Measurements from ENCODE around the gene TBC1D13.
"Not testable (repeated sequence)": the region's sequence is repeated elsewhere in the genome, so short reads cannot be mapped to it uniquely, and the experiment has no call there.

The TBC1D13 gene

GRCh38 chr9:128764361-128764760 is 22.7 kb upstream of the TBC1D13 start:
- peaks cover 0 to 6% (median 0%) of the 10 kb centered on the region in 11 experiments; a peak in 2 of 22 replicates for H4K20me1 ChIP-seq
- peaks cover 0 to 4% (median 0%) of the 10 kb centered on the region in 10 experiments; a peak in 2 of 20 replicates for H3K4me1 ChIP-seq
- H3K9ac ChIP-seq, result no peak overlapping the region; a peak in 1 of 22 replicates
- H3K27me3 ChIP-seq, result no peaks in the 10 kb centered on the region
- no peak overlapping the region for H3K4me3 ChIP-seq
- H3K36me3 ChIP-seq, result peaks cover 0 to 17% (median 4%) of the 10 kb centered on the region in 11 experiments; a peak in 6 of 22 replicates
- TF ChIP-seq Cebpa-rat (IDR thresholded peaks at IDR 0.05), result no peak
- H3K27ac ChIP-seq, result no peak overlapping the region
- H3K9me3 ChIP-seq (replicated peaks in 1 of 11), result no peaks in the 10 kb centered on the region
- H3K4me2 ChIP-seq, result no peak overlapping the region

- no peak for TF ChIP-seq Cebpa-rat (IDR thresholded peaks at IDR 0.05)
- H3K4me2 ChIP-seq, result no peak overlapping the region
- peaks cover 0 to 17% (median 4%) of the 10 kb centered on the region in 11 experiments; a peak in 6 of 22 replicates for H3K36me3 ChIP-seq
- no peaks in the 10 kb centered on the region for H3K27me3 ChIP-seq
- H3K27ac ChIP-seq, result no peak overlapping the region
- peaks cover 0 to 6% (median 0%) of the 10 kb centered on the region in 11 experiments; a peak in 2 of 22 replicates for H4K20me1 ChIP-seq
- peaks cover 1 to 14% (median 7%) of the 10 kb centered on the region in 10 experiments; a peak in 18 of 20 replicates for H3K4me1 ChIP-seq
- no peak overlapping the region for H3K9ac ChIP-seq
- no peak overlapping the region for H3K4me3 ChIP-seq
- no peaks in the 10 kb centered on the region for H3K9me3 ChIP-seq (replicated peaks in 1 of 11)
These were observed 21.6 kb upstream of the TBC1D13 start for GRCh38 chr9:128765499-128765898.

GRCh38 chr9:128768606-128769005 is 18.4 kb upstream of the TBC1D13 start:
- Histone ChIP-seq H4K20me1 (peaks cover 0 to 6% (median 0%) of the 10 kb centered on the region in 11 experiments; a peak in 2 of 22 replicates), H3K27me3 (no peaks in the 10 kb centered on the region), H3K36me3 (peaks cover 0 to 17% (median 4%) of the 10 kb centered on the region in 11 experiments; a peak in 6 of 22 replicates), H3K9ac (no peak overlapping the region; a peak in 2 of 22 replicates), H3K27ac (no peak overlapping the region), H3K4me3 (no peak overlapping the region), H3K9me3 (replicated peaks in 1 of 11) (no peaks in the 10 kb centered on the region), H3K4me2 (no peak overlapping the region), H3K4me1 (peaks cover 15 to 31% (median 23%) of the 10 kb centered on the region in 10 experiments)
- no peak for TF ChIP-seq Cebpa-rat (IDR thresholded peaks at IDR 0.05)

GRCh38 chr9:128770286-128771030 is 16.6 kb upstream of the TBC1D13 start:
- H3K27me3 ChIP-seq, result no peaks in the 10 kb centered on the region
- peaks cover 2 to 6% (median 5%) of the 10 kb centered on the region in 11 experiments; a peak in 19 of 22 replicates for H3K9me3 ChIP-seq (replicated peaks in 1 of 11)
- H3K4me3 ChIP-seq, result peak overlapping the region; percentile 75 to 92 (median 84)
- H3K4me1 ChIP-seq, result peaks cover 15 to 31% (median 23%) of the 10 kb centered on the region in 10 experiments
- H4K20me1 ChIP-seq, result no peaks in the 10 kb centered on the region
- H3K9ac ChIP-seq, result peak overlapping the region; percentile 77 to 89 (median 86); a peak in 21 of 22 replicates
- no peak for TF ChIP-seq Cebpa-rat (IDR thresholded peaks at IDR 0.05)
- peak overlapping the region in 8 of 11 experiments; percentile 65 to 90 (median 84); a peak in 9 of 22 replicates for H3K27ac ChIP-seq
- H3K4me2 ChIP-seq, result peak overlapping the region; percentile 90 to 99 (median 95)
- H3K36me3 ChIP-seq, result peaks cover 0 to 12% (median 4%) of the 10 kb centered on the region in 11 experiments; a peak in 6 of 22 replicates

GRCh38 chr9:128771094-128771721 is 15.8 kb upstream of the TBC1D13 start:
- Histone ChIP-seq H3K27me3 (no peaks in the 10 kb centered on the region), H4K20me1 (no peaks in the 10 kb centered on the region), H3K27ac (peak overlapping the region; percentile 65 to 90 (median 84)), H3K4me1 (peaks cover 15 to 31% (median 23%) of the 10 kb centered on the region in 10 experiments), H3K36me3 (peaks cover 0 to 11% (median 4%) of the 10 kb centered on the region in 11 experiments; a peak in 6 of 22 replicates), H3K9ac (peak overlapping the region; percentile 77 to 89 (median 86)), H3K4me2 (peak overlapping the region; percentile 90 to 99 (median 95)), H3K4me3 (peak overlapping the region; percentile 75 to 92 (median 84)), H3K9me3 (replicated peaks in 1 of 11) (peaks cover 9 to 13% (median 13%) of the 10 kb centered on the region in 11 experiments)
- TF ChIP-seq Cebpa-rat (IDR thresholded peaks at IDR 0.05), result no peak

GRCh38 chr9:128771745-128772519 is 15.1 kb upstream of the TBC1D13 start, which contains the start of gene ZER1:
Gene ZER1 (minus strand): TSS chr9:128771927. CDS start chr9:128755565, 16,362 bp downstream.
- Histone ChIP-seq H3K27ac (peak within 1 kb of the TSS; percentile 65 to 90 (median 84)), H3K27me3 (no peaks in the 10 kb centered on the region), H3K4me1 (peaks cover 15 to 31% (median 23%) of the 10 kb centered on the region in 10 experiments), H3K4me2 (peak within 1 kb of the TSS; percentile 90 to 99 (median 95)), H3K9me3 (replicated peaks in 1 of 11) (peaks cover 13 to 20% (median 19%) of the 10 kb centered on the region in 11 experiments), H4K20me1 (no peaks in the 10 kb centered on the region), H3K36me3 (peaks cover 0 to 11% (median 4%) of the 10 kb centered on the region in 11 experiments; a peak in 6 of 22 replicates), H3K9ac (peak within 1 kb of the TSS; percentile 77 to 89 (median 86)), H3K4me3 (peak within 1 kb of the TSS; percentile 75 to 92 (median 84))
- TF ChIP-seq Cebpa-rat (IDR thresholded peaks at IDR 0.05), result no peak

- peaks cover 15 to 31% (median 23%) of the 10 kb centered on the region in 10 experiments for H3K4me1 ChIP-seq
- no peaks in the 10 kb centered on the region for H3K27me3 ChIP-seq
- H4K20me1 ChIP-seq, result no peaks in the 10 kb centered on the region
- peak overlapping the region in 1 of 11 experiments; percentile 84; a peak in 2 of 22 replicates for H3K27ac ChIP-seq
- peaks cover 0 to 4% (median 0%) of the 10 kb centered on the region in 11 experiments; a peak in 3 of 22 replicates for H3K36me3 ChIP-seq
- TF ChIP-seq Cebpa-rat (IDR thresholded peaks at IDR 0.05), result no peak
- H3K9me3 ChIP-seq (replicated peaks in 1 of 11), result peaks cover 13 to 30% (median 22%) of the 10 kb centered on the region in 11 experiments
- H3K9ac ChIP-seq, result 0 out of 22 replicates have a peak overlapping the region, but pooled peaks of 1 of the 11 experiments have one; percentile 87
- H3K4me3 ChIP-seq, result no peak overlapping the region
- peak overlapping the region in 10 of 11 experiments; percentile 71 to 98 (median 95); a peak in 12 of 22 replicates for H3K4me2 ChIP-seq
These were observed 14.0 kb upstream of the TBC1D13 start for GRCh38 chr9:128773049-128773448.

DNA sequence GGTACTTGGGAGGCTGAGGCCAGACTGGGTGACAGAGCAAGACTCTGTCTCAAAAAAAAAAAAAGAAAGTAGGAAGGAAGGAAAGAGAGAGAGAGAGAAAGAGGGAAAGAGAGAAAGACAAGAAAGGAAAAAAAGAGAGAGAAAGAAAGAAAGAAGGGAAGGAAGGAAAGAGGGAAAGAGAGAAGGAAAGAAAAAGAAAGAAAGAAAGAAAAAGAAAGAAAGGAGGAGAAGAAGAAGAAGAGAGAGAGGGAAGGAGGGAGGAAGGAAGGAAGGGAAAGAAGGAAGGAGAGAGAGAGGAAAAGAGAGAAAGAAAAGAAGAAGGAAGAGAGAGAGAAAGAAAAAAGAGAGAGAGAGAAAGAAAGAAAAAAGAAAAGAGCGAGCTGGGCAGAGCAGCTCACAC is 12.2 kb upstream of the TBC1D13 start:
- H3K36me3 ChIP-seq, result no peaks in the 10 kb centered on the region
- H3K9me3 ChIP-seq (replicated peaks in 1 of 11), result peaks cover 16 to 42% (median 29%) of the 10 kb centered on the region in 11 experiments
- H3K4me2 ChIP-seq, result no peak overlapping the region
- no peak for TF ChIP-seq Cebpa-rat (IDR thresholded peaks at IDR 0.05)
- no peaks in the 10 kb centered on the region for H3K27me3 ChIP-seq
- H4K20me1 ChIP-seq, result no peaks in the 10 kb centered on the region
- no peak overlapping the region for H3K9ac ChIP-seq
- H3K4me1 ChIP-seq, result peaks cover 14 to 28% (median 22%) of the 10 kb centered on the region in 10 experiments
- H3K4me3 ChIP-seq, result no peak overlapping the region
- H3K27ac ChIP-seq, result no peak overlapping the region

DNA sequence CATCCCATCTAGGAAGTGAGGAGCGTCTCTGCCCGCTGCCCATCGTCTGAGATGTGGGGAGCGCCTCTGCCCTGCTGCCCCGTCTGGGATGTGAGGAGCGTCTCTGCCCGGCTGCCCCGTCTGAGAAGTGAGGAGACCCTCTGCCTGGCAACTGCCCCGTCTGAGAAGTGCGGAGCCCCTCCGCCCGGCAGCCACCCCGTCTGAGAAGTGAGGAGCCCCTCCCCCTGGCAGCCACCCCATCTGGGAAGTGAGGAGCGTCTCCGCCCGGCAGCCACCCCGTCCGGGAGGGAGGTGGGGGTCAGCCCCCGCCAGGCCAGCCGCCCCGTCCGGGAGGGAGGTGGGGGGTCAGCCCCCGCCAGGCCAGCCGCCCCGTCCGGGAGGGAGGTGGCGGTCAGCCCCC is 7.0 kb upstream of the TBC1D13 start:
- H3K4me2 ChIP-seq, H4K20me1 ChIP-seq, H3K27me3 ChIP-seq, H3K36me3 ChIP-seq, H3K4me3 ChIP-seq, H3K9ac ChIP-seq: not testable (repeated sequence)
- Histone ChIP-seq H3K4me1 (peaks cover 34 to 42% (median 39%) of the 10 kb centered on the region in 10 experiments), H3K27ac (peak overlapping the region in 3 of 11 experiments; percentile 13 to 32 (median 18); a peak in 4 of 22 replicates), H3K9me3 (replicated peaks in 1 of 11) (peaks cover 23 to 57% (median 30%) of the 10 kb centered on the region in 11 experiments)

Measured in BLaER1 treated with 17β-estradiol and CSF1 and Interleukin-3, amounts not matched to agents 10 nM and 100 nM (cell line).